NCI-H2029 treated with DMSO at 0.1 percent for 48 hours (cell line): ENCODE data around the gene MOB2.

Experiments
- DNase-seq: peaks from one replicate; lab custom pipeline; 2025; lab: John Stamatoyannopoulos, UW

The MOB2 gene

DNA sequence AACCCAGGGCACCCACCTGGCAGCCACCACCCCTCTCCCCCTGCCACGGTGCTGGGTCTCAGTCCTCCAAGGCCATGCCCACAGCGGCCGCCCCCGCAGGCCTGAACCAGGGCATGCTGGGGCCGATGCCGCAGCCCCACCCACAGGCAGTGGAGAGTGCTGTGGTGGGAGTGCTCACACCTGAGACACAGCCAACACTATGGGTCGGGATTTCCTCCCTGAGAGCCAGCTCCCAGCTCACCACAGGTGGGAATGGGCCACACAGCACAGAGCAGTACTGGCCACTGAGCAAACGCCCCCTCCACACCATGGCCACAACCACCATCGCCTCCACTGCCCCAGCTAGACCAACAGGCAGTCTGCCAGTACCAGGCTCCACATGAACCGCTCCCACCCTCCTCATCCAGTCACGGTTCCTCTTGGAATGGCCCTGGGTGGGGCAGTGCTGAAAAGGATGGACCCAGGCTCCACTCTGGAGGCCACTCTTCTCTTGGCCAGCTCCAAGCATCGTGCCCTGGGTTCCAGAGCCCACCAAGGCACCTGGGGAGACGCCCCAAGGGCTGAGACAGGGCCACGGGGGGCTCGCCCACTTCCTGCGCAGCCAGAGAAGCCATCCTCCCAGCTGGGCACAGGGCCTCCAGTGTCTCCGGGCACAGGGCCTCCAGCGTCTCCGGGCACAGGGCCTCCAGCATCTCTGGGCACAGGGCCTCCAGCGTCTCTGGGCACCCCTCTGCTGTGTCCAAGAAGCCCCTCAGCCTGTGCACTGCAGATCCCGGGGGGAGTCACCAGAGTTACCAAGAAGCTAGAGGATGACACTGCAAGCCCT lies 14.2 kb downstream of the MOB2 start:
- no peak for DNase-seq

- no peak for DNase-seq
Observed at GRCh38 chr11:1471736-1472135, 14.8 kb downstream of the MOB2 start.

- DNase-seq: no peak
Observed at GRCh38 chr11:1470681-1471611, 15.6 kb downstream of the MOB2 start.

GRCh38 chr11:1469911-1470680 lies 16.5 kb downstream of the MOB2 start:
- no peak for DNase-seq

DNA sequence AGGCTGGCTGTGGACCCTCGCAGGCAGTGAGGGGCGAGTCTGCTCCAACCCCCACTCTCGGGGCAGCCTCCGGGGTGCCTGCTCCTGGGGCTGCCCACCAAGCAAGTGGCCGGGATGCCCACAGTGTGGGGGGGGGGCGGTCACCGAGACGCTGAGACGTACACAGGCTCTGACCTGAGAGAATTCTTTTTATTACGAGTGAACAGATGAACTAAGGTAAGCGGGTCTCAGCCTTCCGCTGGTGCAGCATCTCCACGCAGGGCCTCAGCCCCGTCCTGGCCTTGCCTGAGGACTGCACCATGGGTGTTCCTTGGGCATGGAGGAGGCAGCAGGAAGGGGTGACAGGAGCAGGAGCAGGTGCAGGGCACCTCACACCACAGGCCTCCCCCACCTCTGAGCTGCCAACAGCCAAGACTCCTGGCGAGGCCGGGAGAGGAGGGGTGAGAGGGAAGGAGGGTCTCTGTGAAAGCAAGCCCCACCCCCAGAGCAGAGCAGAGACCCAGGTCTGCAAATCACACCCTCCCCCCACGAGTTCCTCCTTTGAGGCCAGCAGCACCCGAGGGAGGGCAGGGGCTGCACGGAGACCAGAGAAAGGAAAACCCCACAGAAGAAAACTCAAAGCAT lies 17.2 kb downstream of the MOB2 start:
- DNase-seq: no peak

GRCh38 chr11:1468473-1469066 lies 18.0 kb downstream of the MOB2 start:
- no peak for DNase-seq

DNA sequence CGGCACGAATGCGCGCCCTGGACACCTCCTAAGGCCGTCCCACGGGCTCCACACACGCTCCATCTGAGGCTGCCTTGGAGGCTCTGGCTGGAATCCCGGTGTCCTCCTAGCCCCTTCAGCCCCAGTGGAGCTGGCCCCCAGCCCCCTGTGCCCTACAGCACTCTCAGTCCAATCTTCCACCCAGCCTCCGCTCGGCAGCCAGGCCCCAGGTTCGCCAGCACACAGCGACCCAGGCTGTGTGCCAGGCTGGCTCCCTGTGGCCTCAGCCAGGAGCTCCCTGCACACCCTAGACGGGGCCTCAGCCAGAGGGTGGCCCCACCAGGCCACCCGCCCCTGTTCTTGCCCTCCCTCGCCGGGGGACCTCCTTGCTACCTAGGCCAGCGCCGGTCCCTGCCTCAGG lies 18.6 kb downstream of the MOB2 start:
- no peak for DNase-seq

GRCh38 chr11:1467270-1467669 lies 19.3 kb downstream of the MOB2 start:
- no peak for DNase-seq

DNA sequence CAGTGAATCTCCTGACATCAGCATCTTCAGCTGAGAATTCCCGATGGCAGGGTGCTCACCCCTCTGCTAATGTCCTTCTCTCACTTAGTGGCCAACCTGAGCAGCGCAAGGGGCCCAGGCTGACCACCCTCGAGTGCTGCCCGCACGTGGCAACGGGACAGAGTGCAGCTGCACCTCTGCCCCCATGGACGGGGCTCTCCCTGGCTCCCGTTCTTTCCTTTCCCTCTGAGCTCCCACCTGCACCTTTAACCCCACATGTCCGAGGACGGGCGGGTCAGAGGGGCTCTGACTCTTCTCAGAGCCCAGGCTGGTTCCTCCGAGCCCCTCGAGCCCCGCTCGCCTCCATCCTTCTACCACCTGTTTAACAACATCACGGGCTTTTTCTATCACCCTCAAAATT lies 19.8 kb downstream of the MOB2 start:
- no peak for DNase-seq

GRCh38 chr11:1463056-1463455 lies 23.5 kb downstream of the MOB2 start:
- no peak for DNase-seq

DNA sequence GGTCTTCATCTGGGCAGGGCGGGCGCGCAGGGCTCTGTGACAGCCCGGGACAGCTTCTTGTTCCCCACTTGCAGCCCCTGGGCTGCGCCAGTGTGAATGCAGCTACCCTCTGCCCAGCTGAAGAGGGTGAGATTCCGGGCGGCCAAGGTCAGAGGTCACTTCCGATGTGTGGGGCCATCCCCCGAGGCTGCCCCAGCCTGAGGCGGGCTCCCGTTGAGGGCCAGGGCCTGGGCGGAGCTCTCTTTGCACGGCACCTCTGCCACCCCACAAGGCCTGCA lies 23.9 kb downstream of the MOB2 start:
- DNase-seq: no peak

DNA sequence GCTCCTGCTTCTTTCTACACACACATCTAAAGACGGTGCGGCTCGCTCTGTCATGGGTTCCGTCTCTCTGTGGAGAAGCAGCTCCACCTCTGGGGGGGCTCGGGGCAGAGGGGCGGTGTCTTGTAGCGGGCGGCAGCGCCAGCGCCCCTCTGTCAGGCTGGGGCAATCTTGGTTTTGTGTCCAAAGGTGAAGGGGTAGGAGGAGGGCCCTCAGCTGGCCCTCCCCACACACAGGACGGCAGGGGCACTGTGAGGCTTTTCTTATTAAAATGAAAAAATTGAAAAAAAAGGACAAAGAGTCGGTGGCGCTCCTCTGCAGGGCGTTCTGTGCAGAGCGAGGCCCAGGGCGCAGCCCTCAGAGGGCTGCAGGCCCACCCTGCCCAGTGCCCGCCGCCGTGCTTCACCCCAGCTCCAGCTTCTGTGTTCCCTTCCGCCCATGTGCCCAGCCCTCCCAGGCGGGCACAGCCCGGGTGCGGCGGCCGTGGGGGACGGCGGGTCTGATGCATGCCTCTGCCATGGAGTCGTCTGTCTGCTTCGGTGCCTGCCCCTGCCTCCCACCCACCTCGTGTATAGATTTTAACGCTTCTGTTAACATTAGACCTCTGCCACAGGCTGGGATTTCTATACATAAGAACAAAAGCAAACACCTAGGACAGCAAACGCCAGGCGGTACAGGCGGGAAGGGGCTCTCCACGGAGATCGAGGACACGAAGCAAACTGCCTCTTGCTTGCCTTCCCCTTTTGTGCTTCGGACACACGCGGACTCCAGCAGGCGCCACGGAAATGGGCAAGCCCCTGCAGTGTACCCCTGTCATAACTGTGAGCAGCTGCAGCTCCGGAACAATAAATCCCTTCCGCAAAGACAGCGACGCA lies 24.5 kb downstream of the MOB2 start:
- DNase-seq: no peak

DNA sequence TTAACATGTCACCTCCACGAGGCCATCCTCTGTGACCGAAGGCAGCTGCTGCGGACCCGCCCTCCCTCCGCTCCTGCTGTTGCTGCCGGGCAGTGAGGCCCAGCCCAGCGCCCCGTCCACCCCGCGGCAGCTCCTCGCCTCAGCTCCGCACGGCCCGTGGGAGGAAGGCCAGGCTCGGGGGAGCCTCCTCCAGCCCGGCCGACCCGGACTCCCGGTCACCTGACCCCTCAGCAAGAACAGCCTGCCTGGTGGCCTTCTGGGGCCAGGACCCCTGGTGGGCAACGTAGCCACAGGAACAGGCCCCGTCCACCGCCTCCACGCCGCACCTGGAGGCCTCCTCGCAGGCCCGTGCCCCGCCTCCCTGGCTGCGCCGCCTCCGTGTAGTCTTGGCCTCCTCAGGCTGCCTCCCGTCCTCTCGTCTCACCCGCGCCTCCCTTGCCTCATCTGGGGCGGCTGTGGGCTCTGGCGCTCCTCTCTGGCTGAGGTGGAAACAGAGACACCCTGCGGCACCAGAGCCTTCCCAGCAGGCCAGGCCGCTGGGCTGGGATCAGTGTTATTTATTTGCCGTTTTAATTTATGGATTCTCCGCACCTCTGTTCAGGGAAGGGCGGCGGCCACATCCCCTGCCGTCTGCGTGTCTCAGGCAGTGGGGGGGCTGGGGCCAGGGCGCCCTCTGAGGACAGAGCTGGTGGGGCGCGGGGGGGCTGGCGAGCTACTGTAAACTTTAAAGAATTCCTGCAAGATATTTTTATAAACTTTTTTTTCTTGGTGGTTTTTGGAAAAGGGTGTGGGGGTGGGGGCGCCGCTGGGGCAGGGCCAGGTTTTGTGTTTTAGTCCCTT lies 25.4 kb downstream of the MOB2 start:
- DNase-seq: no peak

GRCh38 chr11:1460396-1460985 lies 26.1 kb downstream of the MOB2 start:
- no peak for DNase-seq

DNA sequence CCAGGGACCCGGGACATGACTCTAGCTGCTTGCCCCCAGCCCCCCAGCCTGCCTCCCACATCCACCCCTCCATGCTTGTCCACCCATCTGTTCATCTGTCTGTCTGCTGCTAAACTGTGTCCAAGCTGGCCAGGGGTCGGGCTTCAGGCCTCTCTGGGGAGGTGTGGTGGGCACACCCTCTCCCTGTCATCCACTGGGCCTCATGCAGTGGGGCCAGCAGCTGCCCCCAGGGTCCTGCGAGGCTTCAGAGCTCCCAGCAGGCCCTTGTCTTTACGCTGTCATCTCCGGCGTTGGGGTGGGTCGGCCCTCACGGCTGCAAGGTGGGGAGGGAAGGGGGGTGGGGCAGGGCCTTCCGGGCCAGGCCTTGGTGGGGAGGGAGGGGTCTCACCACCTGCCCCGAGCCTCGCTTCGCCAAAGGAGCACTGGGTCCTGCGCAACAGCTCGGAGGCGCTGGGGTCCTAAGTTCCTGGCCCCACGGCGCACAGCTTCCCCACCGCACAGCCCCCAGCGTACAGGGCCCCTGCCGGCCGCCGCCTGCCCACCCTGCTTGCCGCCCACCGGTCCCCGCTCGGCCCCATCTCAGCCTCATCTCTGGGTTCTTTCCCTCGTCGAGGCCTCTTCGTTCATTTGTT lies 26.7 kb downstream of the MOB2 start:
- no peak for DNase-seq

DNA sequence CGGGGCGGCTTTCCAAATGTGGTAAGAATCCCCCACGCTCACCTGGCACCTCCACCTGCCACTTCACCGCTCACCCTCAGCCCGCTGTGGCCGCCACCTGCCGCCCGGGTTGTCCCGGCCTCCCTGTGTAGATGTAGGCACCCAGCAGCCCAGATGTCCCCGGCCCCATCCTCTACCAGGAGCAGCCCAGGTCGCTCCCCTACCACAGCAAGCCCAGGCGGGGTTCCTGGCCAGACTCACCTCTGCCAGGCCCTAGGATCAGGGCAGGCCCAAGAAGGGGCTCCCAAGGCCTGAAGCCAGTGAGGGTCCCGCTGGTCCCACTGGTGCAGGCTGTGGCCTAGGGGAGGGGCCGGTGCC lies 27.4 kb downstream of the MOB2 start:
- DNase-seq: no peak

DNA sequence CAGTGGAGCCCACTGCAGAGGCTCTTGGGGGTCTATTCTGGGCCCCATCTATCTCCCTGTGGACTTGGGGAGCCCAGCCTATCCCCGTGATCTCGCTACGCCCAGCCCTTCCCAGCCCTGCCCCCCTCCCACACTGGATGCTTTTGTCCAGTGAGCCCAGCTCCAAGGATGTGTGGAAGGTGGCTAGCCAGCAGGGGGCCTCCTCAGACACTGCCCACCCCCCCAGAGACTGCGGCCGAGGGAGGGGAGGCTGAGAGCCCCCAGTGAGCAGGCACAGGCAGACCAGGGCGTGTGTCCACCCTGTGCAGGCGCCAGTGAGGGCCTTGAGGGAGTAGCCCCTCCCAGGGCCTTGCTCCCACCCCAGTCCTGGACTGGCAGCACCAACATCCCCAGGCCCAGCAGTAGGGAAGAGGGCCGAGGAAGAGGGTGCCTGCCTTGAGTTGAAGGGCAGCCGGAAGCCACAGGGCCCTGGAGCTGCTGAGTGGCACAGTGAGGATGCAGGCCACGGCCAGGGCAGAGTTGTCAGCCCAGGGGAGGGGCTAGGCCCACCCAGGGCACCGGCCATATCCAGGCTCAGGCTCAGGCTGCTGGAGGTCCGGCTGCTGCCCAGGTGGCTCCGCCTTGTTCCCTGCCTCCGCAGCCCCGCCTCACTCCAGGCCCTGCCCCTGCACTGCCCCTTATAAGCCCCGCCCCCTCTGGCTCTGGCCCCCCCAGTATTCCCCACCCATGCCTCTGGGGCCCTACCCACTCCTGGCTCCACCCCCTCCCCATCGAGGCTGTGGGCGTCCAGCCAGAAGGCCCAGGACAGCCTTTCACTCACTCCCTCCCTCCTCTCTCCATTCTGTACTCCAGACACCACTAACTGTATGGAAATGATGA lies 28.0 kb downstream of the MOB2 start:
- DNase-seq: peak; percentile 58

DNA sequence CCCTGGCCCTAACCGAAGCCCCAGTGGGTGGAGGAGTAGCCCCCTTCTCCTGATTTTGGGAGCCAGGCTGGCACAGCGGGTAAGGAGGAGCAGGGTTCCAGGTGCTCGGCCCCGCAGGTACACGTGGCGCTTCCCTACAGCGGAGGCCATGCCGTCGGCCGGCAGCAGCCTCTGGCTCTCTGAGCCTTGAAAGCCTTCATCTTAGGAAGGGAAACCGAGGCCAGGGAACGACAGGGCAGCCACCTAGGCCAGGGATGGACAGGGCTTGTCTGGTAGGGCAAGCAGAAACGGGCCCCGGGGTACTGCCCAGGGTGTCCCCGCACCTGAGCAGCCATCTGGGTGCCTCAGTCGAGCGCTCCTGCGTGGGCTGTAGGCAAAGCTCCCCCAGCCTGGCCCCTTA lies 28.7 kb downstream of the MOB2 start:
- DNase-seq: no peak
